Thyroid gland (tissue), 4 donors: ENCODE results near the gene DGCR2.

Source experiments
- CTCF ChIP-seq, 6 experiments: fragments of 200-600 bp in 3 of 6; fragments of 450-650 bp in 3 of 6; sonication (generic) in 3 of 6; IDR thresholded peaks; one replicate each; pipeline ENCODE4 v1.5.1; 2016 to 2019; ENCODE audit warnings: antibody characterized with exemption in 6 of 6, mild to moderate bottlenecking in 2 of 6, inconsistent platforms in 1 of 6, moderate library complexity in 1 of 6
- POLR2A ChIP-seq, 2 donors: fragments of 450-650 bp; IDR thresholded peaks; one replicate each; pipeline ENCODE4 v1.6.1; 2017; ENCODE audit warnings: antibody characterized with exemption in 2 of 2, mild to moderate bottlenecking in 2 of 2, moderate library complexity in 1 of 2

DNA sequence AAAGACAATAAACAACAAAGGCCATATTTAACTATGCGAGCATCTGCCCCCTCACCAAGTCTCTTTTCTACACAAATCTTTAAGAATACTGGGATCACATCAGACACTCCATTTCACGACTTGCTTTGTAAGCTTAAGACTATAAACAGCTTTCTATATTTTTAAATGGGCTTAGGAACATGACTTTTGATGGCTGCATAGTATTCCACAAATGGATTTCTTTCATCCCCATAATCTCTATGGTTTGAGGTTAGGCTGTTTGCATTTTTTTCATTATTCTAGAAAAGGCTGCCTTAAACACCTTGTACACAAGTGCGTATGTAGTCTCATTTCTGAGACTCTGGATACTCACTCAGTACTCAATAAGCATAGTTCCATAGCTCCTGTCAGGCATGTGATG, 52.8 kb downstream of the DGCR2 start:
- TF ChIP-seq POLR2A (IDR thresholded peaks at IDR 0.05) (no peak), CTCF (IDR thresholded peaks at IDR 0.05) (no peak)
